Glutamatergic neuron (in vitro differentiated cells): Measurements from ENCODE around the gene ISLR. TPM values are rescaled to one million over a fixed set of nuclear protein-coding genes. Genes with fewer than 3 reads are reported as not detected.

ENCODE experiments used
- DNase-seq: peaks from one replicate; pipeline ENCODE4 v3.0.0; 2022
- H3K27ac Mint-ChIP-seq: one replicate; pipeline ENCODE4 v1.8.0; 2020; ENCODE audit warnings: mild to moderate bottlenecking, mixed read lengths, inconsistent platforms; ENCODE audit not compliant: unreplicated experiment
- H3K27me3 Mint-ChIP-seq: one replicate; pipeline ENCODE4 v1.8.0; 2020; ENCODE audit warnings: mild to moderate bottlenecking, moderate library complexity, mixed read lengths, inconsistent platforms; ENCODE audit not compliant: unreplicated experiment
- H3K36me3 Mint-ChIP-seq: one replicate; pipeline ENCODE4 v1.8.0; 2020; ENCODE audit warnings: mild to moderate bottlenecking, mixed read lengths, inconsistent platforms; ENCODE audit not compliant: unreplicated experiment
- H3K4me1 Mint-ChIP-seq: one replicate; pipeline ENCODE4 v1.8.0; 2020; ENCODE audit warnings: mild to moderate bottlenecking, low read depth, mixed read lengths, inconsistent platforms; ENCODE audit not compliant: unreplicated experiment
- H3K4me3 Mint-ChIP-seq: one replicate; pipeline ENCODE4 v1.8.0; 2020; ENCODE audit warnings: mild to moderate bottlenecking, mixed read lengths, inconsistent platforms; ENCODE audit not compliant: unreplicated experiment
- H3K9me3 Mint-ChIP-seq: one replicate; pipeline ENCODE4 v1.8.0; 2020; ENCODE audit warnings: mild to moderate bottlenecking, moderate library complexity, mixed read lengths, inconsistent platforms; ENCODE audit not compliant: unreplicated experiment
- CTCF ChIP-seq: fragments of 200-600 bp; sonication (generic); IDR thresholded peaks from one replicate; pipeline ENCODE4 v1.5.0; 2021; ENCODE audit not compliant: partially characterized antibody, unreplicated experiment
- total RNA-seq: library from RNA; stranded (reverse); fragmentation: NEBNext Ultra II Directional; extraction: Animal tissue kit (Norgen Biotek cat#: 25700); gene quantifications from one replicate; pipeline ENCODE4 v1.2.1, GENCODE V29; 2021; ENCODE audit not compliant: unreplicated experiment

Gene ISLR
- total RNA-seq, 1 donor from 2014 or later, result 1.2 TPM

- Mint-ChIP-seq H3K4me3 (no peak overlapping the region), H3K9me3 (peaks cover 7% of the 10 kb centered on the region), H3K27me3 (peaks cover 8% of the 10 kb centered on the region), H3K4me1 (peaks cover 17% of the 10 kb centered on the region), H3K36me3 (no peaks in the 10 kb centered on the region), H3K27ac (no peak overlapping the region)
- DNase-seq, result no peak
- TF ChIP-seq CTCF, result no peak
Measured at GRCh38 chr15:74197176-74197965, 23.9 kb downstream of the ISLR start.

- Mint-ChIP-seq H3K27me3 (peaks cover 2% of the 10 kb centered on the region), H3K27ac (no peak overlapping the region), H3K4me3 (no peak overlapping the region), H3K36me3 (no peaks in the 10 kb centered on the region), H3K4me1 (peaks cover 28% of the 10 kb centered on the region), H3K9me3 (peaks cover 6% of the 10 kb centered on the region)
- DNase-seq, result no peak
- TF ChIP-seq CTCF, result no peak
Measured at GRCh38 chr15:74199297-74199652, 25.8 kb downstream of the ISLR start.

- H3K9me3 Mint-ChIP-seq, result peaks cover 6% of the 10 kb centered on the region
- DNase-seq, result no peak
- H3K27me3 Mint-ChIP-seq, result peaks cover 2% of the 10 kb centered on the region
- no peak overlapping the region for H3K27ac Mint-ChIP-seq
- H3K36me3 Mint-ChIP-seq, result no peaks in the 10 kb centered on the region
- peaks cover 28% of the 10 kb centered on the region for H3K4me1 Mint-ChIP-seq
- no peak overlapping the region for H3K4me3 Mint-ChIP-seq
- no peak for TF ChIP-seq CTCF
Measured at GRCh38 chr15:74200412-74200815, 26.9 kb downstream of the ISLR start.

- peaks cover 6% of the 10 kb centered on the region for H3K9me3 Mint-ChIP-seq
- DNase-seq, result no peak
- peaks cover 2% of the 10 kb centered on the region for H3K27me3 Mint-ChIP-seq
Measured at GRCh38 chr15:74200871-74201419, 27.4 kb downstream of the ISLR start.

More at GRCh38 chr15:74200871-74201419, 27.4 kb downstream of the ISLR start:
- H3K4me1 Mint-ChIP-seq, result peaks cover 28% of the 10 kb centered on the region
- no peaks in the 10 kb centered on the region for H3K36me3 Mint-ChIP-seq
- TF ChIP-seq CTCF, result no peak
- H3K4me3 Mint-ChIP-seq, result peak overlapping the region; percentile 34
- H3K27ac Mint-ChIP-seq, result no peak overlapping the region
